NCI-H2227 (cell line): ENCODE results near the gene TRIM24.
"Not testable (repeated sequence)": the region's sequence is repeated elsewhere in the genome, so short reads cannot be mapped to it uniquely, and the experiment has no call there.

Experiments
- DNase-seq: peaks from one replicate; lab custom pipeline; 2025; ENCODE audit not compliant: unreplicated experiment; lab: John Stamatoyannopoulos, UW

The TRIM24 gene

GRCh38 chr7:138460176-138460648 is at the start of gene TRIM24:
TSS of gene TRIM24 (plus strand) at chr7:138460259. CDS start at chr7:138460549, 290 bp downstream.
- DNase-seq, result no peak

- not testable (repeated sequence) for DNase-seq
Observed at GRCh38 chr7:138412077-138412476, 48.0 kb upstream of the TRIM24 start.

GRCh38 chr7:138412921-138413320 is 47.1 kb upstream of the TRIM24 start:
- DNase-seq, result not testable (repeated sequence)

- no peak for DNase-seq
Observed at GRCh38 chr7:138417078-138417700, 42.9 kb upstream of the TRIM24 start.

GRCh38 chr7:138417764-138418163 is 42.3 kb upstream of the TRIM24 start:
- DNase-seq, result no peak

- not testable (repeated sequence) for DNase-seq
Observed at GRCh38 chr7:138418403-138418802, 41.7 kb upstream of the TRIM24 start.

GRCh38 chr7:138425026-138425425 is 35.0 kb upstream of the TRIM24 start:
- no peak for DNase-seq

- no peak for DNase-seq
Observed at GRCh38 chr7:138429577-138430250, 30.3 kb upstream of the TRIM24 start.

GRCh38 chr7:138431517-138431916 is 28.5 kb upstream of the TRIM24 start:
- DNase-seq, result no peak

GRCh38 chr7:138433583-138434443 is 26.2 kb upstream of the TRIM24 start:
- DNase-seq, result no peak

GRCh38 chr7:138434597-138435019 is 25.5 kb upstream of the TRIM24 start:
- no peak for DNase-seq

- no peak for DNase-seq
Observed at GRCh38 chr7:138435231-138435919, 24.7 kb upstream of the TRIM24 start.

GRCh38 chr7:138436388-138436787 is 23.7 kb upstream of the TRIM24 start:
- no peak for DNase-seq

- DNase-seq, result no peak
Observed at GRCh38 chr7:138440460-138440859, 19.6 kb upstream of the TRIM24 start.

- no peak for DNase-seq
Observed at GRCh38 chr7:138442822-138443221, 17.2 kb upstream of the TRIM24 start.

- no peak for DNase-seq
Observed at GRCh38 chr7:138449580-138449979, 10.5 kb upstream of the TRIM24 start.

GRCh38 chr7:138455609-138456008 is 4.5 kb upstream of the TRIM24 start:
- no peak for DNase-seq

- no peak for DNase-seq
Observed at GRCh38 chr7:138456220-138456619, 3.8 kb upstream of the TRIM24 start.

GRCh38 chr7:138458576-138459412 is 1.3 kb upstream of the TRIM24 start:
- DNase-seq, result no peak
